Measurements from ENCODE around the gene PEX10. TPM values are rescaled to one million over a fixed set of nuclear protein-coding genes. Genes with fewer than 3 reads are reported as not detected.

Gene PEX10
- polyA plus RNA-seq, 5 donors: 14.7 to 24.8 (median 18.3) TPM

GRCh38 chr1:2427051-2427450 lies 14.7 kb upstream of the PEX10 start:
- DNase-seq: no peak

GRCh38 chr1:2426540-2426939 lies 14.2 kb upstream of the PEX10 start:
- no peak for DNase-seq

GRCh38 chr1:2425892-2426291 lies 13.5 kb upstream of the PEX10 start:
- no peak for DNase-seq

- DNase-seq: no peak
Measured at GRCh38 chr1:2422523-2422922, 10.2 kb upstream of the PEX10 start.

GRCh38 chr1:2419416-2419815 lies 7.1 kb upstream of the PEX10 start:
- no peak for DNase-seq

GRCh38 chr1:2418791-2419320 lies 6.5 kb upstream of the PEX10 start:
- DNase-seq: no peak

GRCh38 chr1:2417833-2418225 lies 5.5 kb upstream of the PEX10 start:
- DNase-seq: no peak

GRCh38 chr1:2417083-2417832 lies 4.9 kb upstream of the PEX10 start:
- DNase-seq: no peak

- peak; percentile 57 for DNase-seq
Measured at GRCh38 chr1:2416403-2416802, 4.0 kb upstream of the PEX10 start.

GRCh38 chr1:2415801-2416208 lies 3.4 kb upstream of the PEX10 start:
- no peak for DNase-seq

- DNase-seq: no peak
Measured at GRCh38 chr1:2415337-2415736, 3.0 kb upstream of the PEX10 start.

- peak in 1 of 2 donors; percentile 64 for DNase-seq
Measured at GRCh38 chr1:2414297-2414958, 2.1 kb upstream of the PEX10 start.

- no peak for DNase-seq
Measured at GRCh38 chr1:2413495-2414296, 1.3 kb upstream of the PEX10 start.

GRCh38 chr1:2412773-2413494 lies 570 bp upstream of the PEX10 start:
- DNase-seq: no peak

GRCh38 chr1:2411801-2412394 lies 466 bp downstream of the PEX10 start:
- DNase-seq: no peak

- no peak for DNase-seq
Measured at GRCh38 chr1:2409745-2410144, 2.6 kb downstream of the PEX10 start.

- DNase-seq: no peak
Measured at GRCh38 chr1:2408859-2409276, 3.5 kb downstream of the PEX10 start.

- DNase-seq: no peak
Measured at GRCh38 chr1:2408456-2408855, 3.9 kb downstream of the PEX10 start.

GRCh38 chr1:2407991-2408275 lies 4.4 kb downstream of the PEX10 start:
- no peak for DNase-seq

- DNase-seq: no peak
Measured at GRCh38 chr1:2407166-2407990, 5.0 kb downstream of the PEX10 start.

Measured in right lung (tissue), 5 donors.